ENCODE measurements around the gene IQCF2.
"Not testable (repeated sequence)": the region's sequence is repeated elsewhere in the genome, so short reads cannot be mapped to it uniquely, and the experiment has no call there.

IQCF2 gene

DNA sequence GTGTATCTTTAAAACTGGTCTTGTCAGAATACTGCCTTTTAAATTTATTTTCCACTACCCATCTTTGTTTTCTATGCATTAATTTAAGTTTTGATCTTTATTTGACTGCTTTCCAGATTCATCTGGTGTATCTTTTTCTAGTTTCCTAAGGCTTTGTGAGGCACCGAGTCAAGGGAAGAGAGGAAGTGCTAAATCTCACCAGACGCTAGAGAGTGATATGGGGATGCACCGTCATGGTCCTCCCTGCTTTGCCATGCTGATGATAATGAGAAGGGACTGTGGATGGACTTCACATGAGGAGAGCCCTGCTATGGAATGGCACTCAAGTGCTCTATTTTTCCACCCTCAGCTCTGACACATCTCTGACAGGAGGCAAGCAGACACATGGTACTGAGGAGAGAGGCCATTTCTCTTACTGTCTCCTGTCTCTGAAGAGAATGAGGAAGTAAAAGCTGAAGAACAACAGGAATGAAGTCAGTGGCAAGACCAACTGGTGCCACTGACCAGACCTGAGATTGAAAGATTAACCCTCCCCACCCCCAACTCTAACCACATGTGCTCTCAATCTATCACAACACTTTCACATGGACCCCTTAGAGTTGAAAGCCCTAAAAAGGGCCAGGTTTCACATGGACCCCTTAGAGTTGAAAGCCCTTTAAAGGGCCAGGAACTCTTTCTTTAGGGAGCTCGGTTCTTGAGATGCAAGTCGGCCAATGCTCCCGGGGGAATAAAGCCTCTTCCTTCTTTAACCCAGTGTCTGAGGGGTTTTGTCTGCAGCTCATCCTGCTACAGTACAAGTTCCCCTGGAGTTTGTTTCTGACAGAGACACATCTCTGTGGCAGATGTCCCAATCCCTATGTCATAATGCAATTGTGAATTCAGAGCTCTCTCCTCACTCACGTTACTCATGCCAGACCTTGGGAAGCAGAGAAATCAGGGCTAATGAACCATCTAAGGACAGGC lies at the start of gene IQCF2:
Gene IQCF2 (plus strand): TSS at position 913 of the 963 bp plus-strand sequence. CDS start 52 bp downstream, outside the sequence.
- no peak for DNase-seq

DNA sequence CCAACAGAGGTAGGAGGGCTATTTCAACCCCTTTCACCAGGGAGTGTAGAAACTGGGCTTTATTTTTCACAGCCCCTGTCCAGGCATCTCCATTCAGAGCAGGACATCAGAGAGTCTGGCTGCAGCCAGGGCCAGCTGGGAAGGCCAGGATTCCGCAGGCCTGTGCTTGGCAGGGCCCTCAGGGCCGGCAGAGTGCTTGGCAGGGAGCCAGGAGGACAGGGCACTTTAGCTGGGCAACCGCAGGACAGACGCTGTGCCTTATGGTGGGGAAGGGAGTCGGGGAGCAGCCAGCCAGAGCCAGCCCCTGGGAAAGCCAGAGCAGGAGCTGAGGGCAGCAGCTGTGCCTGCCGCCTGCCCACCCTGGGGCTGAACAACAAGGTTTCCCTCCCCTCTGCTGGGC lies 47.9 kb upstream of the IQCF2 start:
- DNase-seq = no peak

DNA sequence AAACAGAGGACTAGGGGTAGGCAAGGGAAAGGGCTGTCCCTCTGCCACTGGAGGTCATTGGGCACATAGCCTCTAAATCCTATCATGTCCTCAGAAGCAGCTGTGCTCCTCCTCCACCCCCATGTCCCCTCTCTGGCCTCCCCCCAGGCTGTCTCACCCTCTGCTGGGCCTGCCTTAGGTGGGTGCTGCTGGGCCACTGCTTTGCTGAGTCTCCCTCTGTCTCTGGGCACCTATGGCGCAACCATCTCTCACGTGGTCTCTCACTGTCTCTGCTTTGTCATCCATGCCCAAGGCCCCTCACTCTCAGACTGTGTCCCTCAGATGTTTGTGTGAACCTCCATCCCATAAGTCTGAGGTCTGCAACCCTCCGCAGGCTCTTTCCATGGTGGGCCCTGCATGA lies 47.4 kb upstream of the IQCF2 start:
- no peak for DNase-seq

DNA sequence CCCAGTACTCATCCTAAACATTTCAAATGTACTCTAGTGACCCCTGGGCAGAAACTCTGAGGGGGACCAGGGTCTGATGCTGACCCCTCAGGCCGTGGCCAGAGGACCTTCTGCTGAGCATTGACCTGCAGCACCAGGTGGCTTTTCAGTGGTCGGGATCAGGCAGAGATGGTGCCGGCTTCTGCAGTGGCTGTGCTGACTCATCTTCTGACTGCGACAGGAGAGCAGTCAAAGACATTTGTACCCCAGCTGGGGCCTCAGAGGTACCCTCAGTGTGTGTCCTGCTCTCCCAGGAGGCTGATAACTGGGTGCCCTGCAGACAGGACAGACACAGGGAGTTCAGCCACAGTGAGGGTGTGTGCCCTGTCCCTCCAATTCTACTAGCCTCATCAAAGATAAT lies 45.8 kb upstream of the IQCF2 start:
- DNase-seq = no peak

DNA sequence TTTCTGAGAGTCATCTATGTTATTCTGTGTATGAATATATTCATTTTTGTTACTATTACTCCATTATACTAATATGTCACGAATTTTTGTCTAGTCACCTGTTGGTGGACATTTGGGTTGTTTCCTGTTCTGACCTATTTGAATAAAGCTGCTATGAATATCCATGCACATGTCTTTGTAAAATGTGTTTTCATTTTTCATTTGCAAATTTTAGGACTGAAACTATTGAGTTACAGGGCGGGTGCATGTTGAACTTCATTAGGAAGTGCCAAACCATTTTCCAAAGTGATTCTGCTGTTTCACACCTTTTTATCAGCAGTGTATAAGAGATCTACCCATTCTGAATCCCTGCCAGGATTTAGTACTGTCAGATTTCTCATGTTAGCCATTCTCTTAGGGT lies 44.7 kb upstream of the IQCF2 start:
- DNase-seq = no peak

DNA sequence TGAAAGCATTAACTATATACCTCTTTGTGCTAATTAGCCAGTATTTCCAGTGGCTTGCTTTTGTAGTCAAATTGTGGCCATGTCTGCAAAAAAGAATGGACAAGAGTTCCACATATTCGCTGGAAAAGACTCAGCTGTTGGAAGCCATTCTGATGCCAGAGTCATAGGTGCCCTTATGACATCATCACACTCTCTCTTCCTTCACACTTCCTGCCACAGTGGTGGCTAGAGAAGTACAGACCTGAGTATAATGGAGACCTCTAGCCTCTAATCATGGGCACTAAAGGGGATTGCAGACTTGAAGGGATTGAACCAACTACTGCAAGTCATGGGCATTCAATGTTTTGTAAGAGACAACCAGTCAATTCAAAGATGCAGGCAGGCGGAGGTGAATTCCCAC lies 44.0 kb upstream of the IQCF2 start:
- no peak for DNase-seq

DNA sequence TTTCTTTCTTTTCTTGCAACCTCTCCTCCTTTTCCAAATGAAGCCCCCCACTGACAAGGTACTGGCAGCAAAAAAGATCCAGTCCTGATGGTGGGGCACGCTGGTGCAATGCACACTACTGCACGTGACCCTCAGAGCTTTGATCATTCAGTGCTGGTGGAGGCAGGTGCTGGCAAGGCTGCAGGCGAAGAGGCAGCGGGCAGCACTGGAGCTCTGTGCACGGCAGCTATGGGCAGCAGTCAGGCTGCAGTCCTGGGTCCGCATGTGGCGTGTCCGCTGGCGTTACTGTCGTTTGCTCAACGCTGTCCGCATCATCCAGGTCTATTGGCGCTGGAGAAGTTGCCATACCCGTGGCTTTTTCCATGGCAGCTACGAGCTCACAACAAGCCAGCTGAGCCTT lies 42.3 kb upstream of the IQCF2 start:
- no peak for DNase-seq

DNA sequence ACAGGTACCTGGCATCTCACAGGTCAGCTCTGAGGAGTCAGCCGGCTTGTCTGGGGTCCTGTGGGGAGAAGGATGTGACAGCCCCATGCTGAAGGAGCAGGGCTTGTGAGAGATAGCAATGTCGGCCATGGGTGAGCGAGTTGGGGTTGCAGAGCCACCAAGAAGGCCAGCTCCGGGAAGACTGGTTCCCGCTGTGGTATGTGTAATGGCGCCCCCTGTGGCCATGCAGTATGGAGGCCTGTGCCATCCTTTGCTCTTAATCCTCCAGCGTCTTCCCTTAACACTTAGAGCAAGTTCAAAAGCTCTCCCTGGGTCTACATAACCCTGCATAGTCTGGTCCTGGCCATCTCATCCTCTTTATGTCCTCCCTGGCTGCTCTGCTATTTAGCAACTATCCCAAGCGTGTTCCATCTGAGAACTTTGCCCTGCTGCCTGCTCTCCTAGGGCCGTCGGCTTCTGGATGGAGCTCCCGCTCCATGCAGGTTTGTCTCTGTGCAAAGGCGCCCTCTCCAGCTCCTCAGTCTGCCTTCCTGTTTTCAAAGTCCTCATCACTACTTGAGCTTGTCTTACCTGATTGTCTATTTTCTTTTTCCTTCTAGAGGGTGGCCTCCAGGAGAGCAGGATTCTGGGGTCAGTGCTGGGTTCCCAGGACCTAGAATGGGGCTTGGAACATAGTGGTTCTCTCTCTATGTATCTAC lies 41.6 kb upstream of the IQCF2 start:
- no peak for DNase-seq

DNA sequence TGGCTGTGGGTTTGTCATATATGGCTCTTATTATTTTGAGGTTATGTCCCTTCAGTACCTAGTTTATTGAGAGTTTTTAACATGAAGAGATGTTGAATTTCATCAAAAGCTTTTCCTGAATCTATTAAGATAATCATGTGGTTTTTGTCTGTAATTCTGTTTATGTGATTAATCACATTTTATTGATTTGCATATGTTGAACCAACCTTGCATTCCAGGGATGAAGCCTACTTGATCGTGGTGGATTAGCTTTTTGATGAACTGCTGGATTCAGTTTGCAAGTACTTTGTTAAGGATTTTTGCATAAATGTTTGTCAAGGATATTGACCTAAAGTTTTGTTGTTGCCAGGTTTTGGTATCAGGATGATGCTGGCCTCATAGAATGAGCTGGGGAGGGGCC lies 33.1 kb upstream of the IQCF2 start:
- DNase-seq = no peak

DNA sequence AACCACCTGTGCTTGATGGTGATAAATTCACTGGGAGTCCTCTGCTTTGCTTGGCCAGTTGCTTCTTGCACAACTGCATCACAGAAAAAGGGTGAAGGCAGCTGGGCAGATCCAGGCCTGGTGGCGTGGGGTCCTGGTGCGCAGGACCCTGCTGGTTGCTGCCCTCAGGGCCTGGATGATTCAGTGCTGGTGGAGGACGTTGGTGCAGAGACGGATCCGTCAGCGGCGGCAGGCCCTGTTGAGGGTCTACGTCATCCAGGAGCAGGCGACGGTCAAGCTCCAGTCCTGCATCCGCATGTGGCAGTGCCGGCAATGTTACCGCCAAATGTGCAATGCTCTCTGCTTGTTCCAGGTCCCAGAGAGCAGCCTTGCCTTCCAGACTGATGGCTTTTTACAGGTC lies 31.1 kb upstream of the IQCF2 start:
- DNase-seq = no peak

DNA sequence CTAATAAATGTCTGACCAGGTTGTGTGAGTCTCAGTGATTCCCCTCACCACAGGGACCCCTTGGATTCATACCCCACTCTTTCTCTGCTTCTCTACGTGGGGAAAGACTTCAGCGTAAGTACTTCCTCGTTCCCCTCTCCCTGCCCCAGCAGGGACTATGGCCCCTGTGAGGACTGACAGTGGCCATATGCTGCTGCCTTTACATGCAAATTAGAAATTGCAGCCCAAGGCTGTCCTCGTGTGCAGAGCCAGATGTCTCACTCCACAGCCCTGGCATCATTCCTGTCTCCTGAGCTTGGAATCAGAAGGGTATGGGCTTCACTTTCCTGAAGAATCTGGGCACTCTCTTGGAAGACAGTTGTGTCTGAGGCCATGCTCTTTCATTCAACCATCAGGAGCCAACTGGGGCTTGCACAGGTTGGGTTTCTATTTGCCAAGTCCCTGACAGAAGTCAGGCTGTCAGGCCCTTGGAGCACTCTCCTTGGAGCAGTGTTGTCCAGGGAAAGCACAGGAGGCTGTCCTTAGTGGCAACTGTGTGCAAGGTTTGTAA lies 30.5 kb upstream of the IQCF2 start:
- DNase-seq = no peak

DNA sequence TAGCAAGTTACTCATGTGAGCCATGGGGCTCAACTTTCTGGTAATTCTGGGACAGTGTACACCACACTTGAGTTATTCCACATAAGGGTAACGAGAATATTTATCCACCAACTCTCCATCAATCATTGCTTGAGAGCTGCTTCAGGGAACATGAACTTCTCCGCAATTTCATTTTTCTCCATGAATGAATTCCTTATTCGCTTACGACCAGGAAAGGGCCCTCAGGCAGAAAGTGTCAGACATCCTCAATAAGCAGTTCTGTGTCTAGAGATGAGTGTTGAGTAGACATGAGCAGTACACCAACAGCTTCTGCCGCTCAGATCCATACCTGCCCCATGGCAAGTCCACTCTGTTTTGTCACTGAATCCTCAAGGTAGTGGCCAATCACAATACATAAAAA lies 24.8 kb upstream of the IQCF2 start:
- DNase-seq = no peak

DNA sequence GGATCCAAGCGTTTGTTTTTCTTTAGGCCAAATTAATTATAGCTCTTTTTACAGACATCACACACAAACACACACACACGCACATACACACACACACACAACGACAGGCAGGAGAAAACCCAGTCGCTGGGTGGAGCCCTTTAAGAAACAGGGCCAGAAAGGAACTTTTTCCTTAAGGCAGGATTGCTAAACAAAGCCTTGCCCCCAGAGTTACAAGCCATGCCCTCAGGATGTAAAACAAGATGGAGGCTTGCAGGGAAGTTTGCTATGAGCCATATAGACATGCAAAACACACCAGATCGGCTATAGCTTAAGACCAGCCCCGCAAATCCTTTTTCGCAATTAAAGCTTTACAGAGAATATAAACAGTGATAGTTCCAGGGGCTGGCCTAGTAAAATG lies 16.3 kb upstream of the IQCF2 start:
- no peak for DNase-seq

DNA sequence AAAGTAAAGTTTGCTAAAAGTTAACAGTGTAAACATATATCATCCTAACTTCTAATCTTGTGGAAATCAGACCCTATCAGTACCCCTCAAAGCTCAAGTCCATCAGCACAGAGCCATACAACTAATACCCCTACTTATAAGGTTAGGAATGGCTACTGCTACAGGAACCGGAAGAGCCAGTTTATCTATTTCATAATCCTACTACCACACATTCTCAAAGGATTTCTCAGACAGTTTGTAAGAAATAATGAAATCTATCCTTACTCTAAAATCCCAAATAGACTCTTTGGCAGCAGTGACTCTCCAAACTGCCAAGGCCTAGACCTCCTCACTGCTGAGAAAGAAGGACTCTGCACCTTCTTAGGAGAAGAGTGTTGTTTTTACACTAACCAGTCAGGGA lies 6.0 kb upstream of the IQCF2 start:
- DNase-seq = not testable (repeated sequence)

DNA sequence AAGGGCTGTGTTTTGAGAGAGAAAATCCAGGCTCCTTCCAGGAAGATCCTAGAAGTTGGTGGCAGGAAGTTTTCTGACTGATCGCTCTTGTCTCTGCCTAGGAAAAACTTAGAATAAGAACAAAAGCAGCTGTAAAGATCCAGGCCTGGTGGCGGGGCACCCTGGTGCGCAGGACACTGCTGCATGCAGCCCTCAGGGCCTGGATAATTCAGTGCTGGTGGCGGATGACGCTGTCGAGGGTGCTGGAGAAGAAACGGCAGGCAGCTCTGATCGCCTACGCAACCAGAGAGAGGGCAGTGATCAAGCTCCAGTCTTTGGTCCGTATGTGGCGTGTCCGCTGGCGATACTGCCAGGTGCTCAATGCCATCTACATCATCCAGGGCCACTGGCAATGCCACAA lies 1.5 kb downstream of the IQCF2 start:
- no peak for DNase-seq

DNA sequence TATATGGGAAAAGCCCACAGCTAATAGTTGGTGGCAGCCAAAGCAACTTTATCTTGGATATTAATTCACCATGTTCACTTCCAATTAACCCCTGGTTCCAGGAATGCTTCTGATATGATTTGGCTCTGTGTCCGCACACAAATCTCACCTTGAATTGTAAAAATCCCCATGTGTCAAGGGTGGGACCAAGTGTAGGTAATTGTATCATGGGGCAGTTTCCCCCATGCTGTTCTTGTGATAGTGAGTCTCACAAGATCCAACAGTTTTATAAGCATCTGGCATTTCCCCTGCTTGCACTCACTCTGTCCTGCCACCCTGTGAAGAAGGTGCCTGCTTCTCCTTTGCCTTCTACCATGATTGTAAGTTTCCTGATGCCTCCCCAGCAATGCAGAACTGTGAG lies 7.5 kb downstream of the IQCF2 start:
- DNase-seq = not testable (repeated sequence)

DNA sequence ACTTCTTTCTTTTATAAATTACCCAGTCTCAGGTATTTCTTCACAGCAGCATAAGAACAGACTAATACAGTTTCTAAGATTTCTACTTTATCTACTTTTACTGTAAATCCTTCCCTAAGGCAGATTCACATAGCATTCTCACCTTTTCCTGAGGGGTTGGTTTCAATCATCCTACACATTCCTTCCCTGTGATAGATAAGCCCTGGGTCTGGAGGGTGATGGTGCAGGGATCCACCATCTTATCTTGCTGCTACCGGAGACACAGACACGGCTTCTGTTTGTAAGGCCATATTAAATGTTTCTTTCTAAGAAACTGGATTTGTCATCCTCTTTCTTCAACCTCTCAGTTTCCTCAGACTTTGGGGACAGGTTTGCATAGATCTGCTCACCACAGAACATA lies 7.9 kb downstream of the IQCF2 start:
- DNase-seq = no peak

DNA sequence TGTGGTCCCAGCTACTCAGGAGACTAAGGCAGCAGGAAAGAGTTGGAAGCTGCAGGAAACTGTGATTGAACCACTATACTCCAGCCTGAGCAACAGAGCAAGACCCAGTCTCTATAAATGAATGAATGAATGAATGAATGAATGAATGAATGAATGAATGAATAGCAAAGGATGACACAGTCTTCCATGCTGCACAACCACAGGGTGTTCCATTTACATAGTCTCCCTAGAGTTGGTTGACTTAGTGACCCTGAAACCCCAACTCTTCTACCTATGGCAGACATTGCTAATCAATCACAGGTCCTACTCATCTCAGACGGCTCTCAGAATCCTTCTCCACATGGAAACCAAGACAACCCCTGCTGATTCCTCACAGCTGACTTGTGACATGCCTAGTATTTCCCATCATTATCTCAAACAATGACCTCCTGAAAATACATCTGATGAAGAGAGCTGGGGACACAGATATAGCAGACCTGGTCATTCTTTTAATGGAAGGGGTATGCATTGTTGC lies 11.9 kb downstream of the IQCF2 start:
- DNase-seq = no peak

DNA sequence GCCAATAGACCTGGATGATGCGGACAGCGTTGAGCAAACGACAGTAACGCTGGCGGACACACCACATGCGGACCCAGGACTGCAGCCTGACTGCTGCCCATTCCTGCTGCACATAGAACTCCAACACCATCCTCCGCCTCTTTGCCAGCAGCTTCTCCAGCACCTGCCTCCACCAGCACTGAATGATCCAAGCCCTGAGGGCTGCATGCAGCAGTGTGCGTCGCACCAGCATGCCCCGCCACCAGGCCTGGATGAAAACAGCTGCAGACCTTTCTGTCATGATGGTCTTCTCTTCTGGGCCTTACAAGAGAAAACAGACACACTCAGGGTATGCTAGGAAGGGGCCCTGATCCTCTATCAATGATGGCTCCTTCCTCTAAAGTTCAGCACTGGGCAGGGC lies 12.5 kb downstream of the IQCF2 start:
- no peak for DNase-seq

DNA sequence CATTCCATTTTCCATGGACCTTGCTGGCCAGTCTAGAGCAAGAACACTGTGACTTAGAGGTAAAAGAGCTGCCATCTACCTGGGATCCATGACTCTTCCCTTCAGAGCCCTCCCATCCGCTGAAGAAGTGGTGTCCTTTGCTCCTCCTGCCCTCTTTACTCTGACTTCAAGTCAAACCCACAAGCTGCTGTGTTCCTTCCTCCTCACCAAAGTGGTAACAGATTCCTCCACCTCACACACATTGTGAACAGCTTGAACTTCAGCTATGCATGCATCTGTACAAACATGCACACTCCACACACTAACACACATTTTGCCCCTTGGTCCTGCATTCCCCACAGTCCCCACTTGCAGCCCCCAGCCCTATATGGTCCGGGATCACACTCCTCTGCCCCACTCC lies 13.0 kb downstream of the IQCF2 start:
- no peak for DNase-seq

DNA sequence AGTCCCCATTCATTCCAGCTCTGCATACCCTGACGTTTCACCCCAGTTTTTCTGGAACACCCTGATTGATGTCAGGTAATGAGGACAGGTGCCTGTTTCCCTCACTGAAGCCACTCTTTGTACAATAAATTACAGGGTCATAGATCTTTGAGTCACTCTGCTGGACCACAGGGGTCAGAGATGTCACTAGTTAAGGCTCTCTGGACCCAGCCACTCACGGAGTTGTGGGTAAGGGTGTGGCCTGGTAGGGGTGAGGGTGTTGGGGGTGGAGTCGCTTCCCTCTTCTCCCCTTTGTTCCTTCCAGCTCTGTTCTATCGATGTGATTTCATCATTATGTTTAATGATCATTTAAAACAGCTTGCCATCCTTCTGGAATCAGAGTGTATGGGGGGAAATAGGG lies 13.5 kb downstream of the IQCF2 start:
- no peak for DNase-seq

DNA sequence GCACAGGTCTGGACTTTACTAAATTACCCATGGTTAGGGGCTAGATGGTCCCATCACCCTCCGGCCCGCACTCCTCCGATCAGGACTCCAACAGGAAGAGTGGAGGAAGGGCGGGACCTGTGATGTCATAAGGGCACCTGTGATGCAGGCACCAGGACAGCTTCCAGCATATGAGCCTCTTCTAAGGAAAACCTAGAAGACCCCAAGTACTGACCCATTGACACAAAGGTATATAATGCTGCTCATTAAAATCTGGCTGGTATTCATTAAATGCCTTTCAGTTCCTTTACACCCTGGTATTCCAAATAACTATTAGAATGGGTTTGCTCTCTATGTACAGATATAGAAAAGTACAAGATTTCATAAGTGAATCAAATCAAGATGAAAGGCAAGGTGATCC lies 14.1 kb downstream of the IQCF2 start, which contains the start of gene IQCF5:
Gene IQCF5 (minus strand): TSS at position 101 of the 400 bp plus-strand sequence. CDS start 70 bp downstream, at position 31.
- no peak for DNase-seq

DNA sequence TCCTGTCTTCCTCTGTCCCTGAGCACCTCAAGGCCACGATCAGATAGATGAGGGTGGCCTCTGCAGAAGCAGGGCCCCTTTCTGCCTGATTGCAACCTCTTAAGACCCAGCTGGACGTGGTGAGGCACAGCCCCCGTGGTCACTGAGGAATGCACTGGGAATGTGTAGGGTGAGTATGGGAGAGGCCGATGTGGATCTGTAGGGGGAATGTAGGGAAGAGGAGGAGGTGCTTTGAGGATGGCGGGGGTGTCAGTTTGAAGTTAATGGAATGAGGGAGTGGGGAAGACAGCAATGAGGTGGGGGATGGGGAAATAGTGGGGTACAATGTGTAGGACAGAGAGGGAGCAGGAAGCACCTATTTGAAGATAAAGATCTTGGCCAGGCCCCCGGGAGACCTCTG lies 14.8 kb downstream of the IQCF2 start:
- no peak for DNase-seq

DNA sequence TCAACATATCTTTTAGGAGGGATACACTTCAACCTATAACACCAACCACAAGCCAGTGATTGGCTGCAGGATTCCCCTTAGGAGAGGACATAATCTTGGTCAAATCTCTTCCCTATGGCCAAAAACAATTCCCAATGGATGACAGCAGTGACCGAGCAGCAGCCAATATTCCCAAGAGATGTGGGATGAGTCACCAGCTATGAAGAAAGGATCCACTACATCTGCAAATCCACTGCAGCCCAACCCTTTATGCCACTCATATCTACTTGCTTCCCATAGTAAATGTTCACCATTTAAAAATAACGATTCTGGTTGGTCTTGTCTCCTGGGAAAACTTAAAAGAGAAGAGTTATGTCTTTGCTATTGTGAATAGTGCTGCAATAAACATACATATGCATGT lies 18.5 kb downstream of the IQCF2 start:
- no peak for DNase-seq

Data from activated T-cell treated with anti-CD3 and anti-CD28 coated beads, Interleukin-2, amount 50 U/mL, for 1 hour (primary cell).